ENCODE measurements around the gene DIPK1A.
"Not testable (repeated sequence)": the region's sequence is repeated elsewhere in the genome, so short reads cannot be mapped to it uniquely, and the experiment has no call there.

The DIPK1A gene

DNA sequence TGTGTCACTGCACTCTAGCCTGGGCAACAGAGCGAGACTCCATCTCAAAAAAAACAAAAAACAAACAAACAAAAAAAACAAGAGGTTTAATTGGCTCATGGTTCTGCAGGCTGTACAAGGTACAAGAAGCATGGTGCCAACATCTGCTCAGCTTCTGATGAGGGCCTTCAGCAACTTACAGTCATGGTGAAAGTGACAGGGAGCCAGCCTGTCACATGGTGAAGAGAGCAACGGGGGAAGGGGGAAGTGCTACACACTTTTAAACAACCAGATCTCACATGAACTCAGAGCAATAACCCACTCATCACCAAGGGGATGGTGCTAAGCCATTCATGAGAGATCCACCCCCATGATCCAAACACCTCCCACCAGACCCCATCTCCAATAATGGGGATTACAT lies 63.2 kb downstream of the DIPK1A start:
- H3K4me3 Mint-ChIP-seq; H3K9me3 Mint-ChIP-seq; H3K27ac Mint-ChIP-seq; H3K4me1 Mint-ChIP-seq; DNase-seq (ENCODE audit: low spot score in 2 of 2); H3K36me3 Mint-ChIP-seq; ATAC-seq: not testable (repeated sequence)

DNA sequence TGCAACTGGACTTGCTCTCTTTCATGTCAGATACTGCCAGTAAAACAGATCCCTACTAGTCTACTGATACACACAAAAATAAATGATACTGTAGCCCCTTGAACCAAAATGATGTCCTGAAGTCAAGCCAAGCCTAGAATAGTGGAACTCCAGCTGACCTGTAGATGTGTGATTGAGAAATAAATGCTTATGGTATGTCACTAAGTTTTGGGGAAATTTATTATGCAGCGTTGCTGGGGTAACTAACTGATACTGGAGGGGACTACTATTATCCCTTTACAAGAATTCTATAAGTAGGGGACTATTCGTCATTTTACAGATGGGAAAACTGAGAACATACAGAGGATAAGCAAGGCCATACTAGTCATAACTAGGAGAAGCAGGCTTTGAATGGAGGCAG lies 73.8 kb downstream of the DIPK1A start:
- no peak for ATAC-seq
- Mint-ChIP-seq H3K27ac (no peak overlapping the region), H3K36me3 (no peaks in the 10 kb centered on the region), H3K9me3 (no peaks in the 10 kb centered on the region), H3K4me3 (no peak overlapping the region), H3K4me1 (peaks cover 15% of the 10 kb centered on the region)
- no peak for DNase-seq (ENCODE audit: low spot score in 2 of 2)

- H3K9me3 Mint-ChIP-seq = no peaks in the 10 kb centered on the region
Measured at GRCh38 chr1:92886886-92887419, 74.3 kb downstream of the DIPK1A start.

DNA sequence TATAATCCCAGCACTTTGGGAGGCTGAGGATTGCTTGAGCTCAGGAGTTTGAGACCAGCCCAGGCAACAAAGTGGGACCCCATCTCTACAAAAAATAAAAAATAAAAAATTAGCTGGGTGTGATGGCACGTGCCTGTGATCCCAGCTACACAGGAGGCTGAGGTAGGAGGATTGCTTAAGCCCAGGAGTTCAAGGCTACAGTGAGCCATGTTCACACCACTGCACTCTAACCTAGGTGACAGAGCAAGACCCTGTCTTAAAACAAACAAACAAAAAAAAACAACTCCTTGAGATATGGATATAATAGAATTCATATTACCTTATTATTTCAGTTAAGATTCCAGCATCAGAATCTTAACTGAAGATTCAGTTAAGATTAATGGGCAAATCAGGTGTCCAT lies 77.1 kb downstream of the DIPK1A start:
- Mint-ChIP-seq H3K36me3 (no peaks in the 10 kb centered on the region), H3K27ac (peak overlapping the region; percentile 67), H3K4me1 (peaks cover 19% of the 10 kb centered on the region)

More at GRCh38 chr1:92886886-92887419, 74.3 kb downstream of the DIPK1A start:
- H3K36me3 Mint-ChIP-seq = no peaks in the 10 kb centered on the region
- DNase-seq (ENCODE audit: low spot score in 2 of 2) (no peak), ATAC-seq (no peak)
- H3K4me1 Mint-ChIP-seq = peaks cover 19% of the 10 kb centered on the region
- H3K4me3 Mint-ChIP-seq = no peak overlapping the region
- no peak overlapping the region for H3K27ac Mint-ChIP-seq

DNA sequence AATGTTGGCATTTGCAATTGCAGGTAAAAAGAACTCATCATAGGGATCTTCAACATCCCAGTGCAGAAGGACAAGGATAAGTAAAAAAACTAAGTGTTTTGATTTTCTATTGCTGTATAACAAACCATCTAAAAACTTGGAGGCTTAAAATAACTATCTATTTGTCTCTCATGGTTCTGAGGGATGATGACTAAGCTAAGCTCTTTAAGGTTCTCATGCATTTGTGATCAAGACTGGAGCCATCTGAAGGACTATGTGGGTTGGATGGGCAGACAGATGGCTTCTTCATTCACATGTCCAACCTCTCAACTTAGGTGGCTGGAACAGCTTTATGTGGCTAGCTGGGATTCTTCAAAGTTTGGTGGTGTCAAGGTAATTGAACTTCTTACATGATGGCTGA lies 78.0 kb downstream of the DIPK1A start:
- Mint-ChIP-seq H3K36me3 (no peaks in the 10 kb centered on the region), H3K27ac (peak overlapping the region; percentile 67), H3K4me3 (no peak overlapping the region), H3K4me1 (peaks cover 19% of the 10 kb centered on the region), H3K9me3 (no peaks in the 10 kb centered on the region)
- DNase-seq (ENCODE audit: low spot score in 2 of 2) = no peak
- no peak for ATAC-seq

More for the DNA sequence above, 77.1 kb downstream of the DIPK1A start:
- Mint-ChIP-seq H3K4me3 (no peak overlapping the region), H3K9me3 (no peaks in the 10 kb centered on the region)
- DNase-seq (ENCODE audit: low spot score in 2 of 2) = no peak
- ATAC-seq = no peak

DNA sequence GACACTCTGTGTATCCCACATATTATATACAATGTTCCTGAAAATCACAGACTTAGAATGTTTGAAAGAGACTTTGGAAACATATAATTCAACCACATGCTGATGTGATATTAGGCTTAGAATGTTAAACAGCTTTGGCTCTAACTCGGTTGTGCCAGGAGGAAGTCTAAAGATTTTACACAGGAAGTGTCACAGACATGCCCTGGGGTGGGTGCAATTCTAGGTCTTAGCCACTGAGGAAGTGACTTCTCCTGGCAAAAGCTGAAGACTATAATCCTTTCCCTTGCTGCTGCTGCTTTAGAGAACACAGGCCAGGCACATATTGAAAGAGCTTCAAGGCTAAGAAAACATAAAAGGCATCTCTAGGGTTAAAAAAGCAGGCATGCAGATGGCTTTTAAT lies 78.4 kb downstream of the DIPK1A start:
- DNase-seq (ENCODE audit: low spot score in 2 of 2) (peak in 1 of 2 donors; percentile 6), ATAC-seq (peak; percentile 82)
- Mint-ChIP-seq H3K4me1 (peaks cover 24% of the 10 kb centered on the region), H3K9me3 (no peaks in the 10 kb centered on the region), H3K36me3 (no peaks in the 10 kb centered on the region), H3K27ac (peak overlapping the region; percentile 67), H3K4me3 (no peak overlapping the region)

DNA sequence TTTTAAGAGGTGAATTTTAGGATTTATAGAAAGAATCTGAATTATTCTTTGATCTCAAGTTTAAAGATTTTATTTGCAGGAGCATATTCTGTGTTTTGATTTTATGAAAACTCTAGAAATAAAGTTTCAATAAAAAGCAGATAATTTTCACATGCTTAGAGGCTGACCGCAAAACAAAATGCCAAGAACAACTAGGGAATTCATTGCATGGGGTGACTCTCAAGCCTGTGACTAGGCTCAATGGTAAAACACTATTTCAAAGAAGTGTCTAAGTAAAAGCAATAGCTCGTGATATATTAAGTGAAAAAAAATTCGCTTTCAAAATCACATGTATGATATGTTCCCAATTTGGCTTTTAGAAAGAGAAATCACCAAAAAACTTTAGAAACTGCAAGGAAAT lies 79.9 kb downstream of the DIPK1A start:
- peaks cover 31% of the 10 kb centered on the region for H3K4me1 Mint-ChIP-seq
- no peak overlapping the region for H3K4me3 Mint-ChIP-seq

DNA sequence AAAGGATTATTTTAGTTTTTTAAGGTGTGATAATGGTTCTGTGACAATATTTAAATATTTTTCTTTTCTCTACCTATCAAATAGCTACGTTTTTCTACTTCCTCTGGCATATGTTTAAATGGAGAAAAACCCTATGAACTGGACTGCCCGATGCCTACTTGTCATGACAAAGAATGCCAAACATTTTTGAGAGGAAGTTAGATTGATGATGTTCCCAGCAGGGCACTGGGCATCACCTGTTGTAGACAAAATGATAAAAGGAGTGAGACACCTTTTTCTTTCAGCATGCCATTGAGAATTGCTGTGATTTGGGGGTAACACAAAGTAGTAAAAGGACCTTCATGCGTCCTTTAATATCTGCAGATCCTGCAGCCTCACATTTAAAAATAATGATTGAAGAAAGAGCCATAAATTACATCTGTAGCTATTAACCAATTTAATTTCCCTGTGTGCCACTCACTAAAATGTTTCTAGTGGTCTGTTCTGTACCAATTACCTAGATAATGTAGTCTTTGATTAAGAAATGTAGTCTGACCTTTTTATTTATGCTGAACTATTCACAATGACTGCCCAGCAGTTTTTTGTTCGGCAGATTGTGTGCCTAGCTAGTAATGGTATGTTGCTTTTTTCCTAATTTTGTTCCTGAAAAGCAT lies 81.8 kb downstream of the DIPK1A start:
- DNase-seq (ENCODE audit: low spot score in 2 of 2) = no peak
- no peaks in the 10 kb centered on the region for H3K36me3 Mint-ChIP-seq
- H3K4me1 Mint-ChIP-seq = peaks cover 31% of the 10 kb centered on the region
- H3K9me3 Mint-ChIP-seq = no peaks in the 10 kb centered on the region
- H3K4me3 Mint-ChIP-seq = no peak overlapping the region
- ATAC-seq = no peak
- no peak overlapping the region for H3K27ac Mint-ChIP-seq

More for the DNA sequence above, 79.9 kb downstream of the DIPK1A start:
- ATAC-seq (no peak), DNase-seq (ENCODE audit: low spot score in 2 of 2) (no peak)
- H3K9me3 Mint-ChIP-seq = no peaks in the 10 kb centered on the region
- no peak overlapping the region for H3K27ac Mint-ChIP-seq
- no peaks in the 10 kb centered on the region for H3K36me3 Mint-ChIP-seq

DNA sequence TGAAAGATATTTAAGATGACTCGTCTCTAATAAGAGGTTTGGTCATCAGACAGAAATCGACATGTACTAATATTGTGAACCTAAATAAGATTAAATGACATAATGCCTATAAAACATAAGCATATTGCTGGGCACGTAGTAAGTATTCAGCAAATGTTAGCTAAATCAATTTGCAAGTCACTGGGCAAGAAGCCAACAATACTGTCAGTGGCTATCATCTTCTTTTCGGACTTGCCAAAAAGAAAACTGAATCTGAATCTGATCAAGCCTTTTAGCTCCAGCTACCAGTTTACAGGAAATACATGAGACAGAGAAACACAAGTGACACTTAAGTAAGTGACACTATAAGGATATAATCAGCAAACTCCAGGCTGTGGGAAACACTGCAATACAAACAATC lies 83.5 kb downstream of the DIPK1A start:
- peak overlapping the region; percentile 33 for H3K4me3 Mint-ChIP-seq
- H3K36me3 Mint-ChIP-seq = no peaks in the 10 kb centered on the region
- no peak for DNase-seq (ENCODE audit: low spot score in 2 of 2)
- peak overlapping the region; percentile 64 for H3K27ac Mint-ChIP-seq
- ATAC-seq = no peak
- H3K9me3 Mint-ChIP-seq = no peaks in the 10 kb centered on the region
- peaks cover 19% of the 10 kb centered on the region for H3K4me1 Mint-ChIP-seq

DNA sequence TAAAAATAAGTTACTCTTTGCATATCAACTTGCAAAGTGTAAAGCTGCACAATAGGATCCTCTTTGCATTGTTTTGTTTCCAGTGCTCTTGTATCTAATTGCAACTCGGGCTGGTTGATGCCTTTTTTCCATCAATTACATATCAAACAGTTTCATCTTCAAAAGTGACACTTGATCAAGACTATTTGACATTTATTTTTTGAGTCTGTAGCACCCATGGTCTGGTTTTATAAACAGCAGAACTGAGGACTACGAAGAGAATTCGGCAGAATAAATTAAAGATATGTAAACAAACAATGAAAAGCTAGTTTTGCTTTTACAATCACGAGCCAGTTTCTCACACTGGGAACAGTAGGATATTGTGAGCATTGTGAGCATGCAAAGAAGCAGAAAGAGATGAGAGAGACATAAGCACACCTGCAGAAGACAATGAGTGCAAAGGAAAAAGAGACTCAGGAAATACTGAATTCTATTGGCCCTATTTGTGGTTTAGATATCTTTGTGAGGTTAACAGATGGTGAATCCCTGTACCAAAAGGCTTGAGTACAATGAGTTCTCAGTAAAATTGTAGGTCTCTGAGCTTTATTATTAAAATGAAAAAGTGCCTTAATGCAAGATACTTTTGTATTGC lies 84.1 kb downstream of the DIPK1A start:
- Mint-ChIP-seq H3K36me3 (no peaks in the 10 kb centered on the region), H3K9me3 (no peaks in the 10 kb centered on the region), H3K4me1 (peaks cover 13% of the 10 kb centered on the region), H3K4me3 (peak overlapping the region; percentile 33), H3K27ac (peak overlapping the region; percentile 64)
- DNase-seq (ENCODE audit: low spot score in 2 of 2) = no peak
- ATAC-seq = no peak

GRCh38 chr1:92876351-92876750 lies 84.9 kb downstream of the DIPK1A start:
- DNase-seq (ENCODE audit: low spot score in 2 of 2) (no peak), ATAC-seq (no peak)
- no peaks in the 10 kb centered on the region for H3K36me3 Mint-ChIP-seq
- H3K4me1 Mint-ChIP-seq = peaks cover 12% of the 10 kb centered on the region
- no peak overlapping the region for H3K27ac Mint-ChIP-seq
- no peak overlapping the region for H3K4me3 Mint-ChIP-seq
- no peaks in the 10 kb centered on the region for H3K9me3 Mint-ChIP-seq

DNA sequence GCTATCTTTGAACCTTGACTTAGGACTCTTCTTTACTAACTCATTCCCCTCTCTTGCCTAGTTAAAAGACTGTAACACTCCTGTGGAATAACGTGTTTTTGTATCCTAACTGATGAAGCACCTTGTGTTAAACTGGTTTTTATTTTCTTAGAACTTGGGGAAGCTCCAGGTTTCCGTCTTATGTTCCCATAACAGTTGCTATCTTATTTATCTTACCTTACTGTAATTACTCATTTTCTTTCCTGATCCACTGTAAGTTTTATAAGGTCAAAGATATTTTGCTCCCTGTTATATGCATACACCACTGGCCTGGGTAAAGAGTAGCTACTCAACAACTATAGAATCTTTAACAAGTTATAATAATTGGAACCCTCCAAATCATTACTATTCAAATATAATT lies 86.3 kb downstream of the DIPK1A start:
- no peak overlapping the region for H3K4me3 Mint-ChIP-seq
- H3K27ac Mint-ChIP-seq = no peak overlapping the region

GRCh38 chr1:92872719-92873118 lies 88.5 kb downstream of the DIPK1A start:
- Mint-ChIP-seq H3K9me3 (no peaks in the 10 kb centered on the region), H3K4me1 (peaks cover 7% of the 10 kb centered on the region), H3K4me3 (no peak overlapping the region), H3K27ac (no peak overlapping the region), H3K36me3 (no peaks in the 10 kb centered on the region)
- ATAC-seq (no peak), DNase-seq (ENCODE audit: low spot score in 2 of 2) (no peak)

More for the DNA sequence above, 86.3 kb downstream of the DIPK1A start:
- Mint-ChIP-seq H3K9me3 (no peaks in the 10 kb centered on the region), H3K36me3 (no peaks in the 10 kb centered on the region), H3K4me1 (peaks cover 12% of the 10 kb centered on the region)
- ATAC-seq (no peak), DNase-seq (ENCODE audit: low spot score in 2 of 2) (no peak)

DNA sequence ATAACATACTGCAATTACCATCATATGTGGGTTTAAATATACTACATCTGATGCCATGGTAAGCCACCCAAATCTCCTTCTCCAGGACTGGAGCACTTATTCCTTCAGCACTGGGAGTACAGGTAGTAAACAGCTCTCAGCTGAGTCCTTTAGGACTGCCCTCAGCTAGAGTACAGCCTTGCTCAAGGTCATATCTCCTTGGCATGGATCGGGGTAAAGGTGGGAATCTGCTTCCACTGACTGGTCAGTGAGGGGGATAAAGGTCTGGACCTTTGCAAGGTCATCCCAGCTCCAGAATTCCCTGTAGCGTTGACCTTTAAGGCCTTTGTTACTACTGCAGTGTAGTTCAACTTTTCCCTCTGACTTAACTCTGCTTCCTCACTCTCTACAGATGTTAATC lies 90.7 kb downstream of the DIPK1A start:
- H3K27ac Mint-ChIP-seq = no peak overlapping the region
- no peak for ATAC-seq
- H3K36me3 Mint-ChIP-seq = no peaks in the 10 kb centered on the region

DNA sequence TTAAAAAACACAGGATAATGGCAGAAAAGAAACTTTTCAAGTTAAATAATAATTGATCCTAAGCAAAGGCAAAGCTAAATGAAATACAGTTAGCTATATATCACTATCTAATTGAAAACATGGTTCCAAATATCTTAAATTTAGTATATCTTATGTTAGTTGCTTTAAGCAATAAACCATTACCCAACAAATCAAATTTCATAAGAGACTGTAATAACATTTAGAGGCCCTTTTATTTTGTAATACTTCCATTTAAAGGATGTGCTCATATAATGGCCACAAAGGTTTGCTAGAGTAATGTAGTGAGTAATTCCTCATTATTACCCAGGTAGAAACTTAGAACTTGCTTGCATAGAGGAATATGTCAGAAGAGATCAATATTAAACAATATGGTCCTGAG lies 97.1 kb downstream of the DIPK1A start:
- Mint-ChIP-seq H3K27ac (no peak overlapping the region), H3K4me1 (peaks cover 5% of the 10 kb centered on the region), H3K4me3 (no peak overlapping the region), H3K36me3 (no peaks in the 10 kb centered on the region), H3K9me3 (no peaks in the 10 kb centered on the region)
- ATAC-seq (no peak), DNase-seq (ENCODE audit: low spot score in 2 of 2) (no peak)

More for the DNA sequence above, 90.7 kb downstream of the DIPK1A start:
- Mint-ChIP-seq H3K9me3 (no peaks in the 10 kb centered on the region), H3K4me1 (no peaks in the 10 kb centered on the region), H3K4me3 (no peak overlapping the region)
- DNase-seq (ENCODE audit: low spot score in 2 of 2) = no peak

DNA sequence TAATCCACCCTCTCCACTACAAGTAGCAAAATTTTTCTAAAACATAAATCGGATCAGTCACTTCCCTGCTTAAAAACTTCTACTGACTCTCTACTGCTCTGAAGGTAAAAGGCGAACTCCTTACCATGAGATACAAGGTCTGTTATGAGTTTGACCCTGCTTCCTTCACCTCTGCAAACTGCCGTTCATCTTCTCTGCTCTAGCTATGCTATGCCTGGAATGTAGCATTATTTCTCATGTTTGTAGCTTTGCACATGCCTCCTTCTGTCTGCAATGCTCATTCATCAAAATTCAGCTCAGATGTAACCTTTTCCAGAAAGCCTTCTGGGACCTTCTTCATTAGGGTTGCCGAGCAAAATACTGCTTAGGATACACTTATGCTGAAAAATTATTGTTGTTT lies 98.7 kb downstream of the DIPK1A start:
- H3K27ac Mint-ChIP-seq = no peak overlapping the region
- H3K9me3 Mint-ChIP-seq = no peaks in the 10 kb centered on the region
- H3K36me3 Mint-ChIP-seq = no peaks in the 10 kb centered on the region
- ATAC-seq (no peak), DNase-seq (ENCODE audit: low spot score in 2 of 2) (no peak)
- no peak overlapping the region for H3K4me3 Mint-ChIP-seq
- H3K4me1 Mint-ChIP-seq = peaks cover 7% of the 10 kb centered on the region
